Endothelial cell of umbilical vein (primary cell): ENCODE data around the gene PRKCQ. TPM values are rescaled to one million over a fixed set of nuclear protein-coding genes. Genes with fewer than 3 reads are reported as not detected.

ENCODE experiments used
- BruUV-seq: library from RNA; stranded (reverse); fragments of 400-500 nt; replicated peaks from 2 replicates; lab custom pipeline; 2021; lab: Mats Ljungman, UMichigan
- CTCF ChIA-PET: fragments of 300-600, 350-600 bp; sonication (Branson Sonifier 250); formaldehyde crosslinking; loops from one replicate; lab custom pipeline; 2021; ENCODE audit warnings: antibody characterized with exemption, inconsistent platforms; lab: Charles Lee
- POLR2A ChIA-PET: fragments of 300-600, 350-600 bp; sonication (Branson Sonifier 250); formaldehyde crosslinking; loops from one replicate; lab custom pipeline; 2021; ENCODE audit warnings: antibody characterized with exemption, inconsistent platforms; lab: Charles Lee
- DNase-seq: peaks from one replicate; pipeline ENCODE4 v3.0.0-alpha.2; 2011; ENCODE audit warnings: low read depth, low spot score
- FAIRE-seq: peaks from 2 replicates; lab custom pipeline; 2011; peaks lifted over from hg19 to GRCh38; lab: Jason Lieb, UNC
- H2AFZ ChIP-seq: 2 replicates; pipeline ENCODE4 v1.6.0; 2012; ENCODE audit warnings: low read depth, low read length, control low read depth, inconsistent platforms
- H3K27ac ChIP-seq: 2 replicates; pipeline ENCODE4 v1.5.1; 2011; ENCODE audit warnings: low read depth, mild to moderate bottlenecking, control low read depth, low read length, moderate library complexity; ENCODE audit not compliant: insufficient read depth
- H3K27me3 ChIP-seq, 2 experiments: 2 replicates each; pipeline versions ENCODE4 v1.6.0 to v1.6.1; 2011; ENCODE audit warnings: low read length in 2 of 2, mixed read lengths in 1 of 2; ENCODE audit not compliant: control insufficient read depth in 2 of 2, insufficient read depth in 2 of 2
- H3K36me3 ChIP-seq, 2 experiments: 2 replicates in 1 of 2; 3 replicates in 1 of 2; pipeline ENCODE4 v1.5.1; 2011; ENCODE audit warnings: low read length in 2 of 2, mild to moderate bottlenecking in 1 of 2, moderate library complexity in 1 of 2; ENCODE audit not compliant: control insufficient read depth in 2 of 2, insufficient read depth in 2 of 2; ENCODE audit errors: extremely low read depth in 1 of 2
- H3K4me1 ChIP-seq: 3 replicates; pipeline ENCODE4 v1.5.1; 2011; ENCODE audit warnings: mild to moderate bottlenecking, low read length; ENCODE audit not compliant: control insufficient read depth, insufficient read depth; ENCODE audit errors: extremely low read depth
- H3K4me2 ChIP-seq: 2 replicates; pipeline ENCODE4 v1.6.1; 2011; ENCODE audit warnings: low read length, control low read depth, mixed read lengths; ENCODE audit not compliant: insufficient read depth
- H3K4me3 ChIP-seq, 3 experiments: fragments of 200-600 bp in 1 of 3; sonication (generic), shearing (Covaris generic) in 1 of 3; replicated peaks in 1 of 3; 2 replicates each; pipeline ENCODE4 v1.5.1; 2011 to 2016; ENCODE audit warnings: control low read depth in 3 of 3, low read length in 3 of 3, mild to moderate bottlenecking in 2 of 3, inconsistent platforms in 1 of 3, low read depth in 1 of 3, moderate library complexity in 1 of 3; ENCODE audit not compliant: insufficient read depth in 1 of 3
- H3K79me2 ChIP-seq: 2 replicates; pipeline ENCODE4 v1.6.0; 2012; ENCODE audit warnings: low read length, inconsistent platforms; ENCODE audit not compliant: control insufficient read depth, insufficient read depth
- H3K9ac ChIP-seq: replicated peaks from 2 replicates; pipeline ENCODE3; 2011; ENCODE audit warnings: low read length, control low read depth; ENCODE audit not compliant: insufficient read depth; ENCODE audit errors: extremely low read depth
- H3K9me1 ChIP-seq: replicated peaks from 3 replicates; pipeline ENCODE4 v1.6.0; 2011; ENCODE audit warnings: mild to moderate bottlenecking, low read length; ENCODE audit not compliant: control insufficient read depth, insufficient read depth; ENCODE audit errors: extremely low read depth
- H3K9me3 ChIP-seq: replicated peaks from 2 replicates; pipeline ENCODE4 v1.5.1; 2012; ENCODE audit warnings: low read length, inconsistent platforms; ENCODE audit not compliant: control insufficient read depth, insufficient read depth
- H4K20me1 ChIP-seq: replicated peaks from 2 replicates; pipeline ENCODE3; 2011; ENCODE audit warnings: mild to moderate bottlenecking, low read length; ENCODE audit not compliant: control insufficient read depth, insufficient read depth; ENCODE audit errors: extremely low read depth
- CTCF ChIP-seq, 2 donors: IDR thresholded peaks; 1 replicate in 1 of 2; 2 replicates in 1 of 2; pipeline ENCODE4 v1.5.1; 2011; ENCODE audit warnings: low read length in 2 of 2, mild to moderate bottlenecking in 2 of 2, moderate library complexity in 2 of 2, control low read depth in 1 of 2, inconsistent platforms in 1 of 2, low read depth in 1 of 2; ENCODE audit not compliant: insufficient read depth in 1 of 2; ENCODE audit errors: extremely low read depth in 1 of 2
- EZH2 ChIP-seq: IDR thresholded peaks from 2 replicates; pipeline ENCODE4 v1.6.1; 2012; ENCODE audit warnings: borderline replicate concordance, low read depth, mild to moderate bottlenecking, moderate library complexity, low read length, inconsistent platforms; ENCODE audit not compliant: severe bottlenecking
- FOS ChIP-seq: IDR thresholded peaks from 2 replicates; pipeline ENCODE4 v1.6.1; 2011; ENCODE audit warnings: mild to moderate bottlenecking, low read length, moderate library complexity, borderline replicate concordance; ENCODE audit not compliant: insufficient read depth
- GATA2 ChIP-seq: IDR thresholded peaks from 2 replicates; pipeline ENCODE4 v1.7.0; 2011; ENCODE audit warnings: low read depth, mild to moderate bottlenecking, moderate library complexity, mixed read lengths, low read length; ENCODE audit not compliant: insufficient read length, insufficient read depth
- JUN ChIP-seq: IDR thresholded peaks from 2 replicates; pipeline ENCODE4 v1.6.1; 2011; ENCODE audit warnings: borderline replicate concordance, low read depth; ENCODE audit not compliant: insufficient read length, insufficient read depth
- MAX ChIP-seq: IDR thresholded peaks from 2 replicates; pipeline ENCODE4 v1.6.1; 2011; ENCODE audit not compliant: insufficient read depth, insufficient read length
- MYC ChIP-seq: IDR thresholded peaks from one replicate; pipeline ENCODE4 v1.6.1; 2011; ENCODE audit warnings: mild to moderate bottlenecking, low read depth, low read length
- POLR2A ChIP-seq: IDR thresholded peaks from 2 replicates; pipeline ENCODE4 v1.6.1; 2012; ENCODE audit warnings: low read depth, mild to moderate bottlenecking, control low read depth, low read length
- POLR2AphosphoS5 ChIP-seq: IDR thresholded peaks from 2 replicates; pipeline ENCODE4 v1.6.1; 2012; ENCODE audit warnings: low read depth, mild to moderate bottlenecking, control low read depth, low read length, moderate library complexity; ENCODE audit not compliant: insufficient read depth
- dilution Hi-C: fragments of 300-500 bp; cut with MboI; formaldehyde crosslinking; loops from one replicate; pipeline ENCODE4 v1.15.0; 2019; ENCODE audit warnings: low sequenced_read_pairs; ENCODE audit not compliant: extremely low pct_ligation_motif_present
- intact Hi-C: fragments of 100-400 bp; cut with micrococcal nuclease; formaldehyde crosslinking; loops from one replicate; pipeline ENCODE4 v1.10.0; 2022
- polyA plus RNA-seq, 4 experiments: library from polyadenylated mRNA; depleted of rRNA in 3 of 4; stranded (reverse) in 3 of 4; unstranded in 1 of 4; fragments of >200 nt; gene quantifications; 2 replicates each; pipeline versions ENCODE4 v1.2.1 to v1.2.3, GENCODE V29; 2011 to 2012; ENCODE audit warnings: missing spikeins in 1 of 4
- total RNA-seq: library from RNA; stranded (reverse); gene quantifications from 2 replicates; pipeline ENCODE4 v1.2.3, GENCODE V29; 2021

The PRKCQ gene
- total and polyA plus RNA-seq, 2 donors (not counting 3 experiments of a cell fraction or from before 2014, with no cell fraction given): 0.32 to 0.55 TPM

- DNase-seq (no peak), FAIRE-seq (no peak)
- Histone ChIP-seq H3K4me3 (no peak overlapping the region), H3K4me2 (no peak overlapping the region), H3K9me1 (no peaks in the 10 kb centered on the region), H4K20me1 (no peaks in the 10 kb centered on the region), H3K27ac (no peak overlapping the region), H3K79me2 (no peaks in the 10 kb centered on the region), H3K9ac (no peak overlapping the region), H3K36me3 (no peaks in the 10 kb centered on the region), H3K9me3 (no peaks in the 10 kb centered on the region), H3K4me1 (no peaks in the 10 kb centered on the region), H2AFZ (no peak overlapping the region), H3K27me3 (no peaks in the 10 kb centered on the region)
- no TSS peak for BruUV-seq
- dilution Hi-C loops (no loop called here), intact Hi-C loops (no loop called here)
- POLR2A ChIA-PET: no interaction called here
- CTCF ChIA-PET: interaction anchor here (0.8 to 0.9 kb wide), 2 partner anchors 193 to 284 kb away, joined by 3 read pairs; partner anchors contain the start of gene PFKFB3
- TF ChIP-seq GATA2: no peak
- TF ChIP-seq POLR2A: no peak
- TF ChIP-seq MYC: no peak
- no peak for TF ChIP-seq EZH2
- TF ChIP-seq MAX: no peak
- TF ChIP-seq POLR2AphosphoS5: no peak
- TF ChIP-seq CTCF (IDR thresholded peaks at IDR 0.05; ENCODE audit: extremely low read depth in 1 of 2, insufficient read depth in 1 of 2, low read depth in 1 of 2, low read length in 2 of 2): no peak
- no peak for TF ChIP-seq JUN
- no peak for TF ChIP-seq FOS
These were observed 184.5 kb downstream of the PRKCQ start for GRCh38 chr10:6395606-6396005.
